Measurements from ENCODE around the gene POMT1.

POMT1 gene

DNA sequence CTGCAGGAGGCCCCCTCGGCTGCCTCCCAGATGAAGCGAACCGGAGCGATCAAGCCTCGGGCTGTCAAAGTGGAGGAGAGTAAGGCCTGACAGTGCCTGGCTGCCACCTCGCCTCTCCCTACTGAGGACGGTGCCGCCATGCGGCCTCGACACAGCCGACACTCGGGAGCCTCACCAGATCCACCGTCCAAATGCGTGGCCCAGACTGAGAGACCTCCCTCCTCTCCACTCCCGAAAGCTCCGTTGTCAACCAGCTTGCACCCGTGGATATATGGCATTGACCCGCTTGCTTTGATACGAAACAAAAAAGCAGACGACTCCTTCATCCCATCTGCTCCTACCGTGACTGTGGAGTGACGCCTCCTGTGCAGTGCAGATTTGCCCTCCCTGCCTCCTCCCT lies 6.9 kb upstream of the POMT1 start:
- H3K27ac ChIP-seq (ENCODE audit: low read depth, low read length) = no peak overlapping the region
- H3K79me2 ChIP-seq (ENCODE audit: insufficient read depth, low read length) = no peaks in the 10 kb centered on the region
- H4K20me1 ChIP-seq (ENCODE audit: low read depth, low read length) = no peaks in the 10 kb centered on the region
- no peak overlapping the region for H3K4me2 ChIP-seq (ENCODE audit: low read depth, low read length, poor library complexity, severe bottlenecking)
- no peak overlapping the region for H3K9ac ChIP-seq (ENCODE audit: low read length)
- no peak overlapping the region for H3K4me3 ChIP-seq (ENCODE audit: insufficient read depth, low read length, poor library complexity, severe bottlenecking)
- TF ChIP-seq, protein P1, sequence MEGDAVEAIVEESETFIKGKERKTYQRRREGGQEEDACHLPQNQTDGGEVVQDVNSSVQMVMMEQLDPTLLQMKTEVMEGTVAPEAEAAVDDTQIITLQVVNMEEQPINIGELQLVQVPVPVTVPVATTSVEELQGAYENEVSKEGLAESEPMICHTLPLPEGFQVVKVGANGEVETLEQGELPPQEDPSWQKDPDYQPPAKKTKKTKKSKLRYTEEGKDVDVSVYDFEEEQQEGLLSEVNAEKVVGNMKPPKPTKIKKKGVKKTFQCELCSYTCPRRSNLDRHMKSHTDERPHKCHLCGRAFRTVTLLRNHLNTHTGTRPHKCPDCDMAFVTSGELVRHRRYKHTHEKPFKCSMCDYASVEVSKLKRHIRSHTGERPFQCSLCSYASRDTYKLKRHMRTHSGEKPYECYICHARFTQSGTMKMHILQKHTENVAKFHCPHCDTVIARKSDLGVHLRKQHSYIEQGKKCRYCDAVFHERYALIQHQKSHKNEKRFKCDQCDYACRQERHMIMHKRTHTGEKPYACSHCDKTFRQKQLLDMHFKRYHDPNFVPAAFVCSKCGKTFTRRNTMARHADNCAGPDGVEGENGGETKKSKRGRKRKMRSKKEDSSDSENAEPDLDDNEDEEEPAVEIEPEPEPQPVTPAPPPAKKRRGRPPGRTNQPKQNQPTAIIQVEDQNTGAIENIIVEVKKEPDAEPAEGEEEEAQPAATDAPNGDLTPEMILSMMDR (IDR thresholded peaks at IDR 0.05; ENCODE audit: insufficient read depth, low read length, poor library complexity, severe bottlenecking) = no peak
- no peaks in the 10 kb centered on the region for H3K9me2 ChIP-seq (replicated peaks; ENCODE audit: insufficient read depth, low read length)
- no peaks in the 10 kb centered on the region for H3K9me3 ChIP-seq (ENCODE audit: insufficient read depth, low read length)
- H3F3A ChIP-seq (ENCODE audit: insufficient read depth) = peaks cover 19% of the 10 kb centered on the region
- H3K36me3 ChIP-seq (ENCODE audit: low read length) = peaks cover 5% of the 10 kb centered on the region; the same call in 1 of the 2 replicates
- H2AFZ ChIP-seq (ENCODE audit: low read depth, low read length, severe bottlenecking) = no peak overlapping the region
- no peaks in the 10 kb centered on the region for H3K27me3 ChIP-seq (ENCODE audit: low read length)

DNA sequence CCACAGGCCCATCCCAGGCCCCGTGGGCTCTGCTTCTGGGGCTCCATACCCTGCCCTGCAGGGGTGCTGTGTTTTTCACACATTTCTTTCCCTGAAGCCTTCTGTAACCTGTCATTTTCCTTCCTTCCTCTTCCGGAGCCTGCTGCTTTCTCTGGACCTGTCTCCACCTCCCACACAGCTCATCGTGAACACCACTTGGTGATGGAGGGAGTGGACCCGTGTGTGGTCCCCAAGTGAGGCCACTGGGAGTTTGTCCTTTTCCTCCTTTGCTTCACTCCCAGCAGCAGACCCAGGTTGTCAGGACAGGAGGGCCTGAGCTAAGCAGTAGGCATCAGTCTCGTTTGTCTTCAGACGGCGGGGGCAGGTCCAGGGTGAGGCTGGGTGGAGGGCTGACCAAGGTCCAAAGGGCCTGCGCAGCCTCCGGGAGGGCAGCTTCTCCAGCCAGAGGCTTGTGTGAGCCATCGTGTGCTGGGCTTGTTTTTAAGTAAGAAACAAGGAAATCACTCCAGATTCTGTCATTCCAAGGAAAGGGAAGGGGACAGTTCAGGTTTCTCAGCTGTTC lies 5.8 kb upstream of the POMT1 start:
- no peaks in the 10 kb centered on the region for H3K27me3 ChIP-seq (ENCODE audit: low read length)
- H3K36me3 ChIP-seq (ENCODE audit: low read length) = peaks cover 5% of the 10 kb centered on the region; the same call in 1 of the 2 replicates
- H3F3A ChIP-seq (ENCODE audit: insufficient read depth) = peaks cover 26% of the 10 kb centered on the region
- TF ChIP-seq, protein P1 (IDR thresholded peaks at IDR 0.05; ENCODE audit: insufficient read depth, low read length, poor library complexity, severe bottlenecking) = no peak
- TF ChIP-seq EZH2phosphoT487 (conservative IDR thresholded peaks at IDR 0.05; ENCODE audit: low read length) = no peak
- no peaks in the 10 kb centered on the region for H3K79me2 ChIP-seq (ENCODE audit: insufficient read depth, low read length)
- H3K4me3 ChIP-seq (ENCODE audit: insufficient read depth, low read length, poor library complexity, severe bottlenecking) = no peak overlapping the region
- no peak overlapping the region for H3K4me2 ChIP-seq (ENCODE audit: low read depth, low read length, poor library complexity, severe bottlenecking)
- H3K9ac ChIP-seq (ENCODE audit: low read length) = no peak overlapping the region
- no peaks in the 10 kb centered on the region for H3K9me3 ChIP-seq (ENCODE audit: insufficient read depth, low read length)
- H2AFZ ChIP-seq (ENCODE audit: low read depth, low read length, severe bottlenecking) = no peak overlapping the region
- no peak overlapping the region for H3K27ac ChIP-seq (ENCODE audit: low read depth, low read length)
- no peaks in the 10 kb centered on the region for H4K20me1 ChIP-seq (ENCODE audit: low read depth, low read length)
- no peaks in the 10 kb centered on the region for H3K9me2 ChIP-seq (replicated peaks; ENCODE audit: insufficient read depth, low read length)

DNA sequence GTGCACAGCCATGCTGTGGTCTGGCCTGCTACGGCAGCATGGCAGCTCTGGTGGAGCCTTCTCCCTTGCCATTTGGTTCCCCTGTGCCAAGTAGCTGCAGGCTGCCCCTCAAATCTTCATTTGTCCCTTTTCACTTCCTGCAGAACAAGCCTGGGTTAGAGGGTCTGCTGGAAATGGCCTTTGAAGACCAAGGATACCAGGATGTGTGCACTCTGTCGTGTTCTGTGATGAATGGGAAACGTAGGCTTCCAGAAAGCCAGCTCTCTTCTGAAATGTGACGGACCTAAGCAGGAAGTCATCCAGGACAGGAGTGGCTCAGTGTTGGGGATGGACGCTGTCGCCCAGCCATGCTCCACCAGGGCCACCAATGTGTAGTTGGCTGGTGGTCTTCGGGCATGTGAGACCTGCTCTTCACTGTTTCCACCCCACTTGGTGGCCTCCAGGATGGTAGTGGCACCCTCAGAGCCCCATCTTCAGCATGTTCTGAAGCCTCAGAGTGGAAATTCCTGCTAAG lies 3.4 kb upstream of the POMT1 start:
- no peak overlapping the region for H3K27ac ChIP-seq (ENCODE audit: low read depth, low read length)
- no peaks in the 10 kb centered on the region for H3K9me2 ChIP-seq (replicated peaks; ENCODE audit: insufficient read depth, low read length)
- no peaks in the 10 kb centered on the region for H3K27me3 ChIP-seq (ENCODE audit: low read length)
- H3K9ac ChIP-seq (ENCODE audit: low read length) = no peak overlapping the region
- H3K9me3 ChIP-seq (ENCODE audit: insufficient read depth, low read length) = no peaks in the 10 kb centered on the region
- H2AFZ ChIP-seq (ENCODE audit: low read depth, low read length, severe bottlenecking) = no peak overlapping the region
- H3K4me2 ChIP-seq (ENCODE audit: low read depth, low read length, poor library complexity, severe bottlenecking) = no peak overlapping the region
- peaks cover 6% of the 10 kb centered on the region for H3K79me2 ChIP-seq (ENCODE audit: insufficient read depth, low read length)
- peaks cover 26% of the 10 kb centered on the region for H3F3A ChIP-seq (ENCODE audit: insufficient read depth)
- H4K20me1 ChIP-seq (ENCODE audit: low read depth, low read length) = no peaks in the 10 kb centered on the region
- no peak overlapping the region for H3K4me3 ChIP-seq (ENCODE audit: insufficient read depth, low read length, poor library complexity, severe bottlenecking)
- TF ChIP-seq, protein P1 (IDR thresholded peaks at IDR 0.05; ENCODE audit: insufficient read depth, low read length, poor library complexity, severe bottlenecking) = no peak
- TF ChIP-seq EZH2phosphoT487 (conservative IDR thresholded peaks at IDR 0.05; ENCODE audit: low read length) = no peak
- H3K36me3 ChIP-seq (ENCODE audit: low read length) = no peaks in the 10 kb centered on the region

All from SU-DHL-6 (cell line).